PFSK-1 (cell line): ENCODE data around the gene DYNC1LI1.

Source experiments
- FOXP2 ChIP-seq: optimal IDR thresholded peaks from 2 replicates; pipeline ENCODE3; 2011; ENCODE audit warnings: borderline replicate concordance, control low read depth, inconsistent platforms; ENCODE audit not compliant: insufficient read depth; ENCODE audit errors: extremely low read length, extremely low read depth
- POLR2AphosphoS5 ChIP-seq: IDR thresholded peaks from 2 replicates; pipeline ENCODE4 v1.6.1; 2012; ENCODE audit warnings: low read depth, mild to moderate bottlenecking, control low read depth, low read length, moderate library complexity
- SIN3A ChIP-seq: IDR thresholded peaks from 2 replicates; pipeline ENCODE4 v1.6.1; 2012; ENCODE audit warnings: mild to moderate bottlenecking, low read length, moderate library complexity, borderline replicate concordance; ENCODE audit not compliant: insufficient read depth
- TAF1 ChIP-seq: IDR thresholded peaks from 2 replicates; pipeline ENCODE4 v1.6.1; 2012; ENCODE audit warnings: low read length, control low read depth, borderline replicate concordance; ENCODE audit not compliant: insufficient read depth
- TF ChIP-seq, protein P1 (sequence below), 2 experiments: IDR thresholded peaks; 2 replicates each; pipeline versions ENCODE4 v1.6.1 to v1.8.0; 2011 to 2012; ENCODE audit warnings: low read depth in 2 of 2, low read length in 2 of 2, control low read depth in 1 of 2, inconsistent platforms in 1 of 2, mild to moderate bottlenecking in 1 of 2, moderate library complexity in 1 of 2; ENCODE audit not compliant: insufficient read depth in 1 of 2

DNA sequence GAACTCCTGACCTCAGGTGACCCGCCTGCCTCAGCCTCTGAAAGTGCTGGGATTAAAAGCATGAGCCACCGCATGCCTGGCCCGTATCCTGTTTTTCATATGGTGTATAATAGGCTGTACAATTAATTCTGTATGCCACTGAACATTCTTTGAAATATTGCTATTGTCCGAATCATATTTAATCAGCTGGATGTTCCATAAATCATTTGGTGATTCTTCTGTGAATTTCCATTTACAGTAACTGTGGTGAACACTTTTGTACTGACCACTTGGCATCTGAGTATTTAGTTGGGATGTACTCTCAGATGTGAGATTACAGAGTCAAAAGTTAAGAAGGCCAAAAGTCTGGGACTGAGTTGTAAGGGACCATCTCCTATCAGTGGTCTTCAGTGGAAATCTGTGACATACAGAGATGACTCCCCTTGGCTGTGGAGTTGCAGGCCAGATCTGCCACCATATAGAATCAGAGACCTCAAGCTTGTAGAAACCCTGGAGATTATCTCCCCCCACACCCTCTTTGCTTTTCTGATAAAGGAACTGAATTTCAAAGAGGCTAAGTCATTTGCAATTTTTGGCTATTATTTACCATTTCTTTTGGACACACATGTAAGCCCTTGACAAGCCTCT is 25.7 kb upstream of the DYNC1LI1 start:
- TF ChIP-seq POLR2AphosphoS5 (no peak), TAF1 (no peak), SIN3A (no peak), FOXP2 (no peak)
- TF ChIP-seq, protein P1, sequence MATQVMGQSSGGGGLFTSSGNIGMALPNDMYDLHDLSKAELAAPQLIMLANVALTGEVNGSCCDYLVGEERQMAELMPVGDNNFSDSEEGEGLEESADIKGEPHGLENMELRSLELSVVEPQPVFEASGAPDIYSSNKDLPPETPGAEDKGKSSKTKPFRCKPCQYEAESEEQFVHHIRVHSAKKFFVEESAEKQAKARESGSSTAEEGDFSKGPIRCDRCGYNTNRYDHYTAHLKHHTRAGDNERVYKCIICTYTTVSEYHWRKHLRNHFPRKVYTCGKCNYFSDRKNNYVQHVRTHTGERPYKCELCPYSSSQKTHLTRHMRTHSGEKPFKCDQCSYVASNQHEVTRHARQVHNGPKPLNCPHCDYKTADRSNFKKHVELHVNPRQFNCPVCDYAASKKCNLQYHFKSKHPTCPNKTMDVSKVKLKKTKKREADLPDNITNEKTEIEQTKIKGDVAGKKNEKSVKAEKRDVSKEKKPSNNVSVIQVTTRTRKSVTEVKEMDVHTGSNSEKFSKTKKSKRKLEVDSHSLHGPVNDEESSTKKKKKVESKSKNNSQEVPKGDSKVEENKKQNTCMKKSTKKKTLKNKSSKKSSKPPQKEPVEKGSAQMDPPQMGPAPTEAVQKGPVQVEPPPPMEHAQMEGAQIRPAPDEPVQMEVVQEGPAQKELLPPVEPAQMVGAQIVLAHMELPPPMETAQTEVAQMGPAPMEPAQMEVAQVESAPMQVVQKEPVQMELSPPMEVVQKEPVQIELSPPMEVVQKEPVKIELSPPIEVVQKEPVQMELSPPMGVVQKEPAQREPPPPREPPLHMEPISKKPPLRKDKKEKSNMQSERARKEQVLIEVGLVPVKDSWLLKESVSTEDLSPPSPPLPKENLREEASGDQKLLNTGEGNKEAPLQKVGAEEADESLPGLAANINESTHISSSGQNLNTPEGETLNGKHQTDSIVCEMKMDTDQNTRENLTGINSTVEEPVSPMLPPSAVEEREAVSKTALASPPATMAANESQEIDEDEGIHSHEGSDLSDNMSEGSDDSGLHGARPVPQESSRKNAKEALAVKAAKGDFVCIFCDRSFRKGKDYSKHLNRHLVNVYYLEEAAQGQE (IDR thresholded peaks at IDR 0.05; ENCODE audit: insufficient read depth in 1 of 2, low read depth in 2 of 2, low read length in 2 of 2): no peak
